ENCODE measurements around the gene AHDC1.

GRCh38 chr1:27535386-27535785 is 68.6 kb downstream of the AHDC1 start:
- no peak for TF ChIP-seq TERF1 (CRISPR knock-in tag; IDR thresholded peaks at IDR 0.05)
- TF ChIP-seq SALL2 (CRISPR knock-in tag; IDR thresholded peaks at IDR 0.05): no peak
- TF ChIP-seq CTCF (CRISPR knock-in tag; IDR thresholded peaks at IDR 0.05): no peak
- TF ChIP-seq KDM4B (CRISPR knock-in tag; IDR thresholded peaks at IDR 0.05): no peak
- no peak for TF ChIP-seq HCFC1 (IDR thresholded peaks at IDR 0.05; ENCODE audit: low read depth, low read length)
- TF ChIP-seq ZNF24 (IDR thresholded peaks at IDR 0.05): no peak
- TF ChIP-seq CREB1 (IDR thresholded peaks at IDR 0.05): no peak
- TF ChIP-seq CREB1 (CRISPR knock-in tag; IDR thresholded peaks at IDR 0.05): no peak
- no peak for TF ChIP-seq SMC3 (IDR thresholded peaks at IDR 0.05; ENCODE audit: low read length)
- TF ChIP-seq JUNB (CRISPR knock-in tag; IDR thresholded peaks at IDR 0.05; ENCODE audit: borderline replicate concordance): no peak
- TF ChIP-seq, protein P1, sequence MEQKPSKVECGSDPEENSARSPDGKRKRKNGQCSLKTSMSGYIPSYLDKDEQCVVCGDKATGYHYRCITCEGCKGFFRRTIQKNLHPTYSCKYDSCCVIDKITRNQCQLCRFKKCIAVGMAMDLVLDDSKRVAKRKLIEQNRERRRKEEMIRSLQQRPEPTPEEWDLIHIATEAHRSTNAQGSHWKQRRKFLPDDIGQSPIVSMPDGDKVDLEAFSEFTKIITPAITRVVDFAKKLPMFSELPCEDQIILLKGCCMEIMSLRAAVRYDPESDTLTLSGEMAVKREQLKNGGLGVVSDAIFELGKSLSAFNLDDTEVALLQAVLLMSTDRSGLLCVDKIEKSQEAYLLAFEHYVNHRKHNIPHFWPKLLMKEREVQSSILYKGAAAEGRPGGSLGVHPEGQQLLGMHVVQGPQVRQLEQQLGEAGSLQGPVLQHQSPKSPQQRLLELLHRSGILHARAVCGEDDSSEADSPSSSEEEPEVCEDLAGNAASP (CRISPR knock-in tag; IDR thresholded peaks at IDR 0.05; ENCODE audit: borderline replicate concordance): no peak
- TF ChIP-seq CBX2 (IDR thresholded peaks at IDR 0.05; ENCODE audit: low read depth, low read length): no peak
- TF ChIP-seq CBX2 (CRISPR knock-in tag; IDR thresholded peaks at IDR 0.05; ENCODE audit: low read depth): no peak
- no peak for TF ChIP-seq TAF1 (CRISPR knock-in tag; IDR thresholded peaks at IDR 0.05)
- TF ChIP-seq, protein P2, sequence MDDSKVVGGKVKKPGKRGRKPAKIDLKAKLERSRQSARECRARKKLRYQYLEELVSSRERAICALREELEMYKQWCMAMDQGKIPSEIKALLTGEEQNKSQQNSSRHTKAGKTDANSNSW (CRISPR knock-in tag; IDR thresholded peaks at IDR 0.05; ENCODE audit: borderline replicate concordance): no peak
- TF ChIP-seq KAT2B (IDR thresholded peaks at IDR 0.05; ENCODE audit: borderline replicate concordance, low read depth, low read length): no peak

All from HepG2 (cell line).